ENCODE measurements around the gene AGPS. TPM values are rescaled to one million over a fixed set of nuclear protein-coding genes. Genes with fewer than 3 reads are reported as not detected.

Gene AGPS
- total and polyA plus RNA-seq, 9 of the 15 experiments (the other 6 are each of a cell fraction or from before 2014, with no cell fraction given), result 15.5 to 211 (median 63.1) TPM

DNA sequence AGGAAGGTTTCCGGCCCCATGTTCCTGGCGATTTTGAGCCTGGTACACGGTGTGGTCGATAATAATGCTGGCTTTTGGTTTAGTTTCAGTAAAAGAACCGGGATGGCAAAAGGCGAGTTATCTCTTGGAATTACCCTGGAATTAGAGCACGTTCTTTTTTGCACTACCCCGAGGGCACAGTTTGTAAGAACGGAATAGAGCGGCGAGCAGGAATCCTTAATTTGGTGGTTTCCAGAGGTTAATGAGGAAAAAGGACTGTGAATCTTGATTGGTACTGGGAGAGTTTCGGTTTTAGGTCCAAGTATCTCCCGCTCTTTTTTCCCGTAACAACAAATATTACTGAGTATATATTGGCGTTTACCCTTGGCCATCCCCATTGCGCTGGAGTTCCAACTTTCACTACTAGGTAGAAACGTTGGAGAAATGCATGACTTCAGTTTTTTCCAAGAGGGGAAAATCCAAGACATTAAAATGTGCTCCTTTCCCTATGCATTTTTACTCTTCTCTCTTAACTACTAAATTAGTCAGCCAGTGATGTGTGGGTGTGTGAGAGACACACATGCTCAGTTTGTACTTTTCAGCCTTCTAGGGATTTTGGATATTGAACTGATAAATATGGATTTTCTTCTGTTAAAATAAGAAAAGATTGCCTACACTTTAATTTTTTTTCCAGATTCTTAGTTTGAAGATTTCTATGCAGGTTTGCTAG is 160.8 kb downstream of the AGPS start (continued):
- TF ChIP-seq, protein P1, sequence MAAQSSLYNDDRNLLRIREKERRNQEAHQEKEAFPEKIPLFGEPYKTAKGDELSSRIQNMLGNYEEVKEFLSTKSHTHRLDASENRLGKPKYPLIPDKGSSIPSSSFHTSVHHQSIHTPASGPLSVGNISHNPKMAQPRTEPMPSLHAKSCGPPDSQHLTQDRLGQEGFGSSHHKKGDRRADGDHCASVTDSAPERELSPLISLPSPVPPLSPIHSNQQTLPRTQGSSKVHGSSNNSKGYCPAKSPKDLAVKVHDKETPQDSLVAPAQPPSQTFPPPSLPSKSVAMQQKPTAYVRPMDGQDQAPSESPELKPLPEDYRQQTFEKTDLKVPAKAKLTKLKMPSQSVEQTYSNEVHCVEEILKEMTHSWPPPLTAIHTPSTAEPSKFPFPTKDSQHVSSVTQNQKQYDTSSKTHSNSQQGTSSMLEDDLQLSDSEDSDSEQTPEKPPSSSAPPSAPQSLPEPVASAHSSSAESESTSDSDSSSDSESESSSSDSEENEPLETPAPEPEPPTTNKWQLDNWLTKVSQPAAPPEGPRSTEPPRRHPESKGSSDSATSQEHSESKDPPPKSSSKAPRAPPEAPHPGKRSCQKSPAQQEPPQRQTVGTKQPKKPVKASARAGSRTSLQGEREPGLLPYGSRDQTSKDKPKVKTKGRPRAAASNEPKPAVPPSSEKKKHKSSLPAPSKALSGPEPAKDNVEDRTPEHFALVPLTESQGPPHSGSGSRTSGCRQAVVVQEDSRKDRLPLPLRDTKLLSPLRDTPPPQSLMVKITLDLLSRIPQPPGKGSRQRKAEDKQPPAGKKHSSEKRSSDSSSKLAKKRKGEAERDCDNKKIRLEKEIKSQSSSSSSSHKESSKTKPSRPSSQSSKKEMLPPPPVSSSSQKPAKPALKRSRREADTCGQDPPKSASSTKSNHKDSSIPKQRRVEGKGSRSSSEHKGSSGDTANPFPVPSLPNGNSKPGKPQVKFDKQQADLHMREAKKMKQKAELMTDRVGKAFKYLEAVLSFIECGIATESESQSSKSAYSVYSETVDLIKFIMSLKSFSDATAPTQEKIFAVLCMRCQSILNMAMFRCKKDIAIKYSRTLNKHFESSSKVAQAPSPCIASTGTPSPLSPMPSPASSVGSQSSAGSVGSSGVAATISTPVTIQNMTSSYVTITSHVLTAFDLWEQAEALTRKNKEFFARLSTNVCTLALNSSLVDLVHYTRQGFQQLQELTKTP (IDR thresholded peaks at IDR 0.05; ENCODE audit: low read depth in 1 of 2, partially characterized antibody in 2 of 2), result peak in 1 of 2 experiments; percentile 9
- no peak for TF ChIP-seq PRMT5 (CRISPR knock-in tag; IDR thresholded peaks at IDR 0.05)
- no peak for TF ChIP-seq CBFA2T3 (IDR thresholded peaks at IDR 0.05)
- TF ChIP-seq DPF2 (IDR thresholded peaks at IDR 0.05), result 0 out of 2 replicates have a peak, but pooled peaks have one; percentile 22
- TF ChIP-seq, protein P2, sequence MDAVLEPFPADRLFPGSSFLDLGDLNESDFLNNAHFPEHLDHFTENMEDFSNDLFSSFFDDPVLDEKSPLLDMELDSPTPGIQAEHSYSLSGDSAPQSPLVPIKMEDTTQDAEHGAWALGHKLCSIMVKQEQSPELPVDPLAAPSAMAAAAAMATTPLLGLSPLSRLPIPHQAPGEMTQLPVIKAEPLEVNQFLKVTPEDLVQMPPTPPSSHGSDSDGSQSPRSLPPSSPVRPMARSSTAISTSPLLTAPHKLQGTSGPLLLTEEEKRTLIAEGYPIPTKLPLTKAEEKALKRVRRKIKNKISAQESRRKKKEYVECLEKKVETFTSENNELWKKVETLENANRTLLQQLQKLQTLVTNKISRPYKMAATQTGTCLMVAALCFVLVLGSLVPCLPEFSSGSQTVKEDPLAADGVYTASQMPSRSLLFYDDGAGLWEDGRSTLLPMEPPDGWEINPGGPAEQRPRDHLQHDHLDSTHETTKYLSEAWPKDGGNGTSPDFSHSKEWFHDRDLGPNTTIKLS (IDR thresholded peaks at IDR 0.05; ENCODE audit: borderline replicate concordance, low read depth), result peak; percentile 7; the same call in 1 of the 2 replicates
- peak; percentile 41; the same call in 1 of the 2 replicates for TF ChIP-seq POLR2H (tag; IDR thresholded peaks at IDR 0.05; ENCODE audit: low read depth)
- TF ChIP-seq RAD21 (CRISPR knock-in tag; conservative IDR thresholded peaks at IDR 0.05 in 1 of 2, IDR thresholded peaks at IDR 0.05 in 1 of 2), result 0 out of 4 replicates have a peak, but pooled peaks of 1 of the 2 experiments have one; percentile 0
- no peak for TF ChIP-seq SMARCE1 (IDR thresholded peaks at IDR 0.05)
- peak; percentile 21; the same call in 1 of the 2 replicates for TF ChIP-seq HSF4 (CRISPR knock-in tag; IDR thresholded peaks at IDR 0.05; ENCODE audit: borderline replicate concordance)
- 0 out of 2 replicates have a peak, but pooled peaks have one; percentile 53 for TF ChIP-seq MTA3 (IDR thresholded peaks at IDR 0.05; ENCODE audit: borderline replicate concordance)
- TF ChIP-seq, protein P3, sequence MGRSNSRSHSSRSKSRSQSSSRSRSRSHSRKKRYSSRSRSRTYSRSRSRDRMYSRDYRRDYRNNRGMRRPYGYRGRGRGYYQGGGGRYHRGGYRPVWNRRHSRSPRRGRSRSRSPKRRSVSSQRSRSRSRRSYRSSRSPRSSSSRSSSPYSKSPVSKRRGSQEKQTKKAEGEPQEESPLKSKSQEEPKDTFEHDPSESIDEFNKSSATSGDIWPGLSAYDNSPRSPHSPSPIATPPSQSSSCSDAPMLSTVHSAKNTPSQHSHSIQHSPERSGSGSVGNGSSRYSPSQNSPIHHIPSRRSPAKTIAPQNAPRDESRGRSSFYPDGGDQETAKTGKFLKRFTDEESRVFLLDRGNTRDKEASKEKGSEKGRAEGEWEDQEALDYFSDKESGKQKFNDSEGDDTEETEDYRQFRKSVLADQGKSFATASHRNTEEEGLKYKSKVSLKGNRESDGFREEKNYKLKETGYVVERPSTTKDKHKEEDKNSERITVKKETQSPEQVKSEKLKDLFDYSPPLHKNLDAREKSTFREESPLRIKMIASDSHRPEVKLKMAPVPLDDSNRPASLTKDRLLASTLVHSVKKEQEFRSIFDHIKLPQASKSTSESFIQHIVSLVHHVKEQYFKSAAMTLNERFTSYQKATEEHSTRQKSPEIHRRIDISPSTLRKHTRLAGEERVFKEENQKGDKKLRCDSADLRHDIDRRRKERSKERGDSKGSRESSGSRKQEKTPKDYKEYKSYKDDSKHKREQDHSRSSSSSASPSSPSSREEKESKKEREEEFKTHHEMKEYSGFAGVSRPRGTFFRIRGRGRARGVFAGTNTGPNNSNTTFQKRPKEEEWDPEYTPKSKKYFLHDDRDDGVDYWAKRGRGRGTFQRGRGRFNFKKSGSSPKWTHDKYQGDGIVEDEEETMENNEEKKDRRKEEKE (IDR thresholded peaks at IDR 0.05; ENCODE audit: borderline replicate concordance in 1 of 2, control insufficient read depth in 1 of 2, low read depth in 2 of 2, low read length in 1 of 2), result no peak
- TF ChIP-seq CHD1 (IDR thresholded peaks at IDR 0.05; ENCODE audit: low read length), result no peak
- 0 out of 2 replicates have a peak, but pooled peaks have one; percentile 3 for TF ChIP-seq SOX6 (IDR thresholded peaks at IDR 0.05)
- peak; percentile 86; the same call in 1 of the 2 replicates for TF ChIP-seq ZNF175 (CRISPR knock-in tag; IDR thresholded peaks at IDR 0.05; ENCODE audit: low read depth)
- TF ChIP-seq, protein P4, sequence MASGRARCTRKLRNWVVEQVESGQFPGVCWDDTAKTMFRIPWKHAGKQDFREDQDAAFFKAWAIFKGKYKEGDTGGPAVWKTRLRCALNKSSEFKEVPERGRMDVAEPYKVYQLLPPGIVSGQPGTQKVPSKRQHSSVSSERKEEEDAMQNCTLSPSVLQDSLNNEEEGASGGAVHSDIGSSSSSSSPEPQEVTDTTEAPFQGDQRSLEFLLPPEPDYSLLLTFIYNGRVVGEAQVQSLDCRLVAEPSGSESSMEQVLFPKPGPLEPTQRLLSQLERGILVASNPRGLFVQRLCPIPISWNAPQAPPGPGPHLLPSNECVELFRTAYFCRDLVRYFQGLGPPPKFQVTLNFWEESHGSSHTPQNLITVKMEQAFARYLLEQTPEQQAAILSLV (tag; IDR thresholded peaks at IDR 0.05), result 0 out of 2 replicates have a peak, but pooled peaks have one; percentile 44
- TF ChIP-seq ESRRB (CRISPR knock-in tag; IDR thresholded peaks at IDR 0.05; ENCODE audit: borderline replicate concordance), result 0 out of 2 replicates have a peak, but pooled peaks have one; percentile 5
- TF ChIP-seq EGR1 (conservative IDR thresholded peaks at IDR 0.05), result peak; percentile 75
